Gastrocnemius medialis (tissue), 4 donors: ENCODE data around the gene CTSH.

Experiments used
- CTCF ChIP-seq, 5 experiments: fragments of 450-650 bp in 3 of 5; fragments of 200-600 bp in 2 of 5; sonication (generic) in 2 of 5; IDR thresholded peaks in 4 of 5; conservative IDR thresholded peaks in 1 of 5; 1 replicate in 4 of 5; 2 replicates in 1 of 5; pipeline ENCODE4 v1.5.1; 2016 to 2019; ENCODE audit warnings: antibody characterized with exemption in 5 of 5, mild to moderate bottlenecking in 3 of 5, moderate library complexity in 3 of 5
- POLR2A ChIP-seq, 2 donors: fragments of 450-650 bp; IDR thresholded peaks; one replicate each; pipeline ENCODE4 v1.6.1; 2017; ENCODE audit warnings: antibody characterized with exemption in 2 of 2, mild to moderate bottlenecking in 2 of 2, moderate library complexity in 2 of 2

GRCh38 chr15:78913012-78913411 is 31.8 kb downstream of the CTSH start:
- TF ChIP-seq CTCF (IDR thresholded peaks at IDR 0.05 in 4 of 5, conservative IDR thresholded peaks at IDR 0.05 in 1 of 5) (no peak), POLR2A (IDR thresholded peaks at IDR 0.05) (no peak)
